ENCODE measurements around the gene MRC2. TPM values are rescaled to one million over a fixed set of nuclear protein-coding genes. Genes with fewer than 3 reads are reported as not detected.

MRC2 gene
- polyA plus RNA-seq, 3 donors: 0.04 TPM; not detected in 2

GRCh38 chr17:62597920-62598319, 29.6 kb upstream of the MRC2 start:
- peaks cover 3% of the 10 kb centered on the region for H4K20me1 ChIP-seq (ENCODE audit: insufficient read depth, low read length)
- no peaks in the 10 kb centered on the region for H3K4me1 Mint-ChIP-seq
- TF ChIP-seq CTCF (IDR thresholded peaks at IDR 0.05): no peak
- peaks cover 82 to 98% of the 10 kb centered on the region in 2 donors for H3K36me3 ChIP-seq (replicated peaks in 1 of 2; ENCODE audit: control insufficient read depth in 1 of 2, insufficient read depth in 2 of 2, low read length in 2 of 2)
- H3K4me3 Mint-ChIP-seq: no peak overlapping the region
- intact Hi-C loops (cut with micrococcal nuclease): no loop called here
- peaks cover 2 to 13% (median 6%) of the 10 kb centered on the region in 7 donors for H3K9me3 Mint-ChIP-seq
- H3K27ac Mint-ChIP-seq: no peak overlapping the region
- no peaks in the 10 kb centered on the region for H3K79me2 ChIP-seq (ENCODE audit: insufficient read depth, low read length)
- DNase-seq: no peak
- H3K27ac ChIP-seq (ENCODE audit: low read depth in 1 of 2, low read length in 2 of 2): no peak overlapping the region
- WGBS (ENCODE audit: insufficient coverage): 50% methylated on average over 1 of the region's 2 CpGs
- no peaks in the 10 kb centered on the region for H3K27me3 ChIP-seq (ENCODE audit: control insufficient read depth in 2 of 2, insufficient read depth in 2 of 2, low read length in 2 of 2)
- H3K9me3 ChIP-seq (replicated peaks in 1 of 2; ENCODE audit: control insufficient read depth in 1 of 2, insufficient read depth in 1 of 2, low read length in 2 of 2): peaks cover 14 to 17% of the 10 kb centered on the region in 2 donors
- H3K4me2 ChIP-seq (replicated peaks; ENCODE audit: extremely low read depth, low read length, poor library complexity, severe bottlenecking): no peak overlapping the region
- no peak overlapping the region for H3K4me3 ChIP-seq (replicated peaks in 1 of 3; ENCODE audit: low read depth in 2 of 3, low read length in 3 of 3)
- H3K4me1 ChIP-seq (ENCODE audit: control insufficient read depth in 1 of 2, insufficient read depth in 2 of 2, low read length in 2 of 2): no peaks in the 10 kb centered on the region
- H3K9ac ChIP-seq (ENCODE audit: insufficient read depth, low read length, poor library complexity, severe bottlenecking): no peak overlapping the region
- H3K27me3 Mint-ChIP-seq (ENCODE audit: low read depth in 3 of 3): peaks cover 0 to 1% (median 1%) of the 10 kb centered on the region in 3 donors
- peaks cover 71 to 90% of the 10 kb centered on the region in 2 donors for H3K36me3 Mint-ChIP-seq
- no peak overlapping the region for H2AFZ ChIP-seq (ENCODE audit: insufficient read depth, low read depth, low read length, poor library complexity, severe bottlenecking)

- Histone ChIP-seq H3K79me2 (ENCODE audit: insufficient read depth, low read length) (no peaks in the 10 kb centered on the region), H3K4me1 (ENCODE audit: control insufficient read depth in 1 of 2, insufficient read depth in 2 of 2, low read length in 2 of 2) (no peaks in the 10 kb centered on the region), H3K4me2 (replicated peaks; ENCODE audit: extremely low read depth, low read length, poor library complexity, severe bottlenecking) (no peak overlapping the region), H3K36me3 (replicated peaks in 1 of 2; ENCODE audit: control insufficient read depth in 1 of 2, insufficient read depth in 2 of 2, low read length in 2 of 2) (peaks cover 77 to 98% of the 10 kb centered on the region in 2 donors), H3K9ac (ENCODE audit: insufficient read depth, low read length, poor library complexity, severe bottlenecking) (no peak overlapping the region), H4K20me1 (ENCODE audit: insufficient read depth, low read length) (peaks cover 3% of the 10 kb centered on the region), H3K27ac (ENCODE audit: low read depth in 1 of 2, low read length in 2 of 2) (no peak overlapping the region), H2AFZ (ENCODE audit: insufficient read depth, low read depth, low read length, poor library complexity, severe bottlenecking) (no peak overlapping the region), H3K4me3 (replicated peaks in 1 of 3; ENCODE audit: low read depth in 2 of 3, low read length in 3 of 3) (no peak overlapping the region), H3K9me3 (replicated peaks in 1 of 2; ENCODE audit: control insufficient read depth in 1 of 2, insufficient read depth in 1 of 2, low read length in 2 of 2) (peaks cover 3 to 4% of the 10 kb centered on the region in 2 donors), H3K27me3 (ENCODE audit: control insufficient read depth in 2 of 2, insufficient read depth in 2 of 2, low read length in 2 of 2) (no peaks in the 10 kb centered on the region)
- H3K4me1 Mint-ChIP-seq: no peaks in the 10 kb centered on the region
- H3K4me3 Mint-ChIP-seq: no peak overlapping the region
- H3K27me3 Mint-ChIP-seq (ENCODE audit: low read depth in 3 of 3): peaks cover 0 to 1% (median 1%) of the 10 kb centered on the region in 3 donors
- peaks cover 76 to 89% of the 10 kb centered on the region in 2 donors for H3K36me3 Mint-ChIP-seq
- intact Hi-C loops (cut with micrococcal nuclease): no loop called here
- peaks cover 0 to 6% (median 2%) of the 10 kb centered on the region in 7 donors for H3K9me3 Mint-ChIP-seq
- DNase-seq: no peak
- WGBS (ENCODE audit: insufficient coverage): 100% methylated on average over 2 of the region's 6 CpGs
- no peak for TF ChIP-seq CTCF (IDR thresholded peaks at IDR 0.05)
- H3K27ac Mint-ChIP-seq: no peak overlapping the region
These were observed 27.4 kb upstream of the MRC2 start for GRCh38 chr17:62599964-62600657.
